GM12892 (cell line): ENCODE measurements around the gene FAM149A.

Experiments used
- DNase-seq: peaks from one replicate; pipeline ENCODE4 v3.0.0; 2011; ENCODE audit not compliant: insufficient read length
- FAIRE-seq: peaks from 2 replicates; lab custom pipeline; 2011; peaks lifted over from hg19 to GRCh38; lab: Jason Lieb, UNC
- POLR2A ChIP-seq: IDR thresholded peaks from 2 replicates; pipeline ENCODE4 v1.6.1; 2011; ENCODE audit warnings: low read depth, low read length, control low read depth
- POLR2AphosphoS5 ChIP-seq: IDR thresholded peaks from 2 replicates; pipeline ENCODE4 v1.6.1; 2011; ENCODE audit warnings: low read depth, low read length, control low read depth
- TAF1 ChIP-seq: IDR thresholded peaks from 2 replicates; pipeline ENCODE4 v1.6.1; 2011; ENCODE audit warnings: low read depth, mild to moderate bottlenecking, control low read depth, low read length, borderline replicate concordance

Gene FAM149A

DNA sequence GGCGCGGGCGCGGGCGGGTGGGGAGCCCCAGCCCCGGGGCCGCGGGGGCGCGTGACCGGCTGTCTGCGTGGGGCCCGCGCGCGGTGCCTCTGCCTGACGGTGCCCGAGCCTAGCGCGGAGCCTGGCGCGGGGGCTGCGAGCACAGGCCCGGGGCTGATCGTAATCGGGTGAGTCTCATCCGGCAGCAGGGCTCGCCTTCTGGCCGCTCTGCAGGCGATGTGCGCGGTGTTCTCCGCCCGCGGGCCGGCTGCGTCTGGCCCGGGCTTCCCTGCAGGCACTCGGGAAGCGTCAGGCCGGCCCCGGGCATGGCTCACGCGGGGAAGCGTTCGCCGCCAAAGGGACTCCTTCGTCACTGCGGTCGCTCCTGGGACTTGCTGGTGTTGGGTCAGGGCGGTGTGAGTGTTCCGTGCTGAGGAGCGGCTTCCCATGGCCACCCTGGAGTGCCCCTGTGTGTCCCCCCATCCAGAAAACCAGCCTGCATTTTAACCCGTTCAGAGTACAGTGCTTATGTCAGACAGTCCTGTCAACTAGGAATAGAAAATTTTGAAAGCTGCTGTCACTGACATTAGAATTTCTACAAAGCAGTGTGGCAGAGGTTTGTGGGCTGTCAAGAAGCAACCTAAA lies 40.6 kb downstream of the FAM149A start:
- TF ChIP-seq POLR2AphosphoS5 (no peak), POLR2A (no peak), TAF1 (no peak)
- DNase-seq: no peak
- no peak for FAIRE-seq

DNA sequence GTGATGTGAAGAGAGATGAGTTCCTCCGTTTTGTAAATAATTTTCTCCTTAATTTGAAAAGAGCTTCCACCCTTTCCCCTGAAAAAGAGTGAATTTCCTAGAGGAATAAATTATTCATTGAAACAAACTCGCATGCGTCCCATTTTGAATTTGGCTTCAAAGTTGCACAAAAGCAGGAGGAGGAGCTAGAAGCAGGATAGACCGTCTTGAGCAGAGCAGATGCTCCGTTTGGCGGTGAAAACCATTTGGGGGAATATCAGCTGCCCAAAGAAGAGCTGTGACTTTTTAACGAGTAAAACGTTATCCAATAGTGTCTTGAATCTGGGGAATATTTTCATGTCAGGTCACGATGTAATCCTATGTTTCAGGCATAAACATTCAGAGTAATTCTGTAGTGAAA lies 42.0 kb downstream of the FAM149A start:
- FAIRE-seq: peak; percentile 62
- TF ChIP-seq POLR2AphosphoS5 (no peak), TAF1 (no peak), POLR2A (no peak)
- no peak for DNase-seq

DNA sequence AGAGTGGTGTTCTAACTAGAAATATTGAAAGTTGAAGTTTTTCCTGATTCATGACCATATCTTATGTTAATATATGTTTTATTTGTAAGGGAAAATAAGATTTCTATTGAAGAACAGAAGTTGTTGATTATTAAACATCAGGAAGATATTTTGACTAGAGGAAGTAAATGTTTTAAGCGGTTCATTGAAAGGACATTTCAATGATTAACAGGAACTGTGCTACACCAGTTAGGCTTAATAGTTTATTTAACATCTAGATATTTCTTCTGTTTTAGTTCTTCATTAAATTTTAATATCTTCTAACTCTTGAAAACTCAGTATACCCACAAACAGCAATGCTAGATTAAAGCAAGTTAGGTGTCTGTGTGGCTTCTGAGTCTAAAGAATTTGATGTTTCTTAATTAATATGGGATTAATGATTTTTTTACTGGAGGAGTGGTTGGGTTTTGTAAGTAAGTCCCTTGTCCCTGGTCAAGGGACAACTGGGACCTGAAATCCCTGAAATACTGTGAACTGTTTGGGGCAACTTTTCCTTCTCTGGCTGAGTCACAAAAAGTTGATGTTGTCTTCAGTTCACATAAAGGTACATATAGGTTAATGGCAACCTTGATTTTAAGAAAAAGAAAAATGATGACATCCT lies 44.0 kb downstream of the FAM149A start:
- FAIRE-seq (no peak), DNase-seq (no peak)
- TF ChIP-seq TAF1 (no peak), POLR2AphosphoS5 (no peak), POLR2A (no peak)

DNA sequence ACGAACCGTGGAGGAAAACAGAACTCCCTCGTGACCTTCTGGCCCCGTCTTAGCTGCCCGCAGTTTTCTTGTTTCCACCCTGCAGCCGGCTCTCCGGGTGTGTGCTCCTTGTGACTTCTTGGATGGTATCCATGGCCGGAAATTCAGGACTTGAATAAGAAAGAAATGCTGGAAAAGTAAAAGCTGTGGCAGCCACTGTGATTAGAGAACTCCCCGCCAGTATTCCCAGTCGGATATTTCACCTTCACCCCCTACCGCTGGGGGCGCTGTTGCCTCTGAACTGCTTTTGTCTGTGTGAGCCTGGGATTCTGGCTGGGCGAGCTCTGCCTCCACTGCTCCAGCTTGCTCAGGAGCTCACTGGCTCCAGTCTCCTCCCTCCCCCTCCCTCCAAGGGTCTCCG lies 45.4 kb downstream of the FAM149A start:
- no peak for TF ChIP-seq POLR2AphosphoS5
- no peak for TF ChIP-seq POLR2A
- TF ChIP-seq TAF1: no peak
- DNase-seq: no peak
- no peak for FAIRE-seq

DNA sequence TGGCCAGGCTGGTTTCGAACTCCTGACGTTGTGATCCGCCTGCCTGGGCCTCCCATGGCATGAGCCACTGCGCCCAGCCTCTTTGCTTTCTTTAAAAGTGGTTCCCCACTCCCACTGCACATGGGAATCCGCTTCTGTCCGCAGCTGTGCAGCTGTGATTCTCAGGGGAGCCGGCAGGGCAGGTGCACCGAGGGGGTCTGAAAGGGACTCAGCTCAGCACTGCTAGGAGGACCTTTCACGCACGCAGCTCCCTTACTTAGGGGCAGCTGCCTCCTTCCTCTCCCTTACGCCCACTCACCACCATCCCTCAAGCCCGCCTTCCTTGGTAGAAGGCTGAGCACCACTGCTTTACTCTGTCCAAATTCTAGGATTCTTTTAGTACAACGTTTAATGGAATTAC lies 46.4 kb downstream of the FAM149A start:
- DNase-seq (no peak), FAIRE-seq (peak; percentile 27)
- TF ChIP-seq POLR2A (no peak), POLR2AphosphoS5 (no peak), TAF1 (no peak)

DNA sequence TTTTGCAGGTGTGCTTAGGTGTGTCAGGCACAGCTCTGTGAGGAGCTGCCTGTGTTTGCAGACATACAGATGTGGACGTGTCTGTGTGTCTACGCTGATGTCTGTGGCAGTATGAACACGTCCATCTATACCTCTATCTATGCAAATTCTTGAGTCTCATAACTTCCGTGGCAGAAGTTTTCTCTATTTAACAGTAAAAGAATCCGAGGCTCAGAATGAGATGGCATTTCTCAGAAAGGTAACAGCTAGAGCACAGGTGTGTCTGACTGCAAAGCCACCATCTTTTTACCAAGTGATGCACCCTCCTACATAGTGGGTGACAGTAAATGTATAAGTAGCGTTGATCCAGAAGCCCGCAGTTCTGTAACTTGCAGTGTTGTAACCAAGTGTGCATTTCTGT lies 47.0 kb downstream of the FAM149A start:
- TF ChIP-seq POLR2A: no peak
- no peak for TF ChIP-seq POLR2AphosphoS5
- no peak for TF ChIP-seq TAF1
- DNase-seq (no peak), FAIRE-seq (peak; percentile 82)

DNA sequence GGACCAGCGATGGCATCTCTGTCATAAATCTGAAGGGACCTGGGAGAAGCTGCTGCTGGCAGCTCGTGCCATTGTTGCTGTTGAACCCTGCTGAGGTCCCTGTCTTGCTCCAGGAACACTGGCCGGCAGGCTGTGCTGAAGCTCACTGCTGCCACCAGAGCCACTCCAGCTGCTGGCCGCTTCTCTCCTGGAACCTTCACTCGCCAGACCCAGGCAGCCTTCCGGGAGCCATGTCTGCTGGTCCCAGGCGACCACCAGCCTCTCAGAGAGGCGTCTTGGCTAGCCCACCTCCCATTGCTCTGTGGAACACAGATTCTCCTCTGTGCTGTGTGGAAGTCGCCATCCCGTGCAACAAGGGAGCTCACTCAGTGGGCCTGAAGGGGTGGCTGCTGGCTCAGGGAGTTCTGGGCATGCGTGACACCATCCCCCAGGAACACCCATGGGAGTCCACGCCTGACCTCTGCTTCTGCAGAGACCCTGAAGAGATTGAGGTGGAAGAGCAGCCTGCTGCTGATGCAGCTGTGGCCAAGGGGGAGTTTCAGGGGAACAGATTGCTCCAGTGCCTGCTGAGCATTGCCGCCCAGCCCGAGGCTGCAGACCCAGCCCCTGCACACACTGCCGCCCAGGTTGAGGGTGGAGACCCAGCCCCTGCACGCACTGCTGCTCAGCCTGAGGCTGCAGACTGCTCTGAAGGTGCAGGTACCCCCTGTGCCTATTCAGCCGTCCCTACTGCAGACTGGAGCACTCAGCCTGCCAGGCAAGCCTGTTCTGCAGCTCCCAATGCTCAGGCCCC lies 53.7 kb downstream of the FAM149A start:
- no peak for DNase-seq
- no peak for TF ChIP-seq TAF1
- TF ChIP-seq POLR2AphosphoS5: no peak
- no peak for TF ChIP-seq POLR2A
- no peak for FAIRE-seq

DNA sequence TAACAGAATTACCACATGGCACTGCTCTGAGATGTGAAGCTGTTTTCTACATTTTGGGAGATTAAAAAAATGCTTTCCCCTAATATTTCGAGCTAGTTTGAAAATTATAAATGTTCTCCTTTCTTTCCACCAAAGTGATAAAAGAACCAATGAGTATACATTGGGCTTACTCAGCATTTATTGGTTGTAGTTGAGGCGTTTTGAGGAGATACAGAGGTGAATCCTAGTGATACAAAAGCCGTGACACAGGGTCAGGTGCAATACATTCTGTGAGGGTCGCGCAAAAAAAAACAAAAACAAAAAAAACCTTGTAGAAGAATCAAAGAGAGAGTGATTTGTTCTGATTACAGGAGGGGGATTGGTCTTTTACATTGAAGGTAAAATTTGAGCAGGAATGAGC lies 54.5 kb downstream of the FAM149A start:
- no peak for DNase-seq
- FAIRE-seq: no peak
- TF ChIP-seq POLR2AphosphoS5 (no peak), POLR2A (no peak), TAF1 (no peak)

DNA sequence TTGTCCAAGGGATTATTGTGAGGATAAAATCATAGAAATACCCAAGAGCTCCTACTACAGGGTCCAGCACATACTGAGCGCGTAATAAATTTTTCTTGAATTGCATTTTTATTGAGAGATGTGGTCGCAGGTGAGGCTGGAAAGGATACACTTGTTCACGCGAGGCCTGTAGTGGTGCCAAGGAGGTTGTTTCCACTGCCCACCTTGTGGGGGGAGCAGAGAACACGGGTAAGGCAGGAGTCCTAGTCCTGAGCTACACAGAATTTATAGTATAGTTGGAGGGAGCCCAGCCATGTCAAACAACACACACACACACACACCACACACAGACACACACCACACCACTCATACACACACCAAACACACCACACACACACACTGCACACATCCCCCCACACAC lies 55.1 kb downstream of the FAM149A start:
- DNase-seq (no peak), FAIRE-seq (no peak)
- TF ChIP-seq POLR2AphosphoS5 (no peak), POLR2A (no peak), TAF1 (no peak)

DNA sequence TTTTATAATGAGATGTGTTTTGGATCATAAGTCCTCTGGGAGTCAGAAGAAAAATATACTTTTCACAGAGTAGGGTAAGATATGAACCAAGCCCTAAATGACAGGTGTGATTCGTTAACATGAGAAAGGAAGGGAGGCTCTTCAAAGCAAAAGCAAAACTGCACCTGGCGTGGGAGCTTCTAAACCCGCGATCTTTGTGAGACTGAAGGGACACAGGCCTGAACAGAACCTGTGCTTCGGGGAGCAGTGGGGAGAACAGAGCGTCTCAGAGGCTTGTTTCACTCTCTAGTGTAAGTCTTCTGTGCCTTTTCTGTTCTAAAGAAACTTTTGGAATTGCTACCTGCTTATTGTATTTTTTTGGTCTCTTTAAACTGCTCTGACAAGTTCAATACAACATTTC lies 56.6 kb downstream of the FAM149A start:
- DNase-seq: peak; percentile 62
- peak; percentile 94 for FAIRE-seq

DNA sequence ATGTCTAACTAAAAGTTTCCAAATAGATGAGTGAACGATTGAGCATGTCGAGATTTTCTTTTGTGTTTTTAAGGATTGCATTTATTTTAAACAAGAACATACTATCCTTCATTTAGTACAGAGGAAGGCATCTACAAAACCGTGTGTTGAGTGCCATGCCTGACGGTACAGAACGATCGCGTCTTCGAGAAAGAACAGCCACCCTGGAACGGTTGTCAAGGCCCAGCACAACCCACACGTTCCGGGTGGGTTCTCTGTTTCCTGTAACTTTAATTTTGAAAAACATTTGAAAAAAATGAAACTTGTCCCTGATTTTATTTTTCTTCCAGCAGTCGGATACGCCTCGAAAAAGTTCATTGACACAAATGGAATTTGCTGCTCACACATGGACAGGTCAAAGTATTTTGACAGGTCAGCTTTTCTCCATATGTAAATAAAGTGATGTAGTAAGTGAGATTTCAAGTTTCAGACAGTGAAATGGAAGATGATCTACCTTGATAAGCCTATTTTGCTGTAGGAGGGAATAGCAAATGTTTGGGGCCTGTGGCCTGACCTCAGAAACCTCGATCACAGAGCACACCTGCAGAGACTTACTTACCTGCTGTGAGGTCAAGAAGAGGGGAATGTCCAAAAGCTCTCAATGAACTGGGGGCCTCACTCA lies 62.5 kb downstream of the FAM149A start:
- DNase-seq (no peak), FAIRE-seq (no peak)
- TF ChIP-seq POLR2AphosphoS5: no peak
- no peak for TF ChIP-seq POLR2A
- TF ChIP-seq TAF1: no peak

More for the DNA sequence above, 56.6 kb downstream of the FAM149A start:
- peak; percentile 62; the same call in 1 of the 2 replicates for TF ChIP-seq POLR2A
- no peak for TF ChIP-seq TAF1

DNA sequence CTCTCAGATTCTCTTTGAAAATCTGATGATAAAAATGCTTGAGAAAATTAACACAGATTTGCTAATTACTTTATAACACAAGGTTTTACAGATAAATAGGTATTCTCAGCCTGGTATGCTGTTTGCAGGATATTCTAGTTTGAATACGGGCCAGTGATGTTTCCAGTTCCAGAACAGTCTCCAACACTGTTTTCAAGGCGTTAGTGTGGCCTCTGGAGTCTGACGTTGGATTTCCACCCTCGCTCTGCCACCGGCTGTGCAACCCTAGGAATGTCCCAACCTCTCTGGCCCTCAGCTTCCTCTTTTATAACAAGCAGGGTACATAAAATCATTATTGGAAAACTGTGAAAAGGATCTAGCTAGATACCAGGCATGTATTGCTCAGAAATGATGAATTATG lies 63.1 kb downstream of the FAM149A start:
- TF ChIP-seq TAF1 (no peak), POLR2A (no peak), POLR2AphosphoS5 (no peak)
- FAIRE-seq (no peak), DNase-seq (no peak)

DNA sequence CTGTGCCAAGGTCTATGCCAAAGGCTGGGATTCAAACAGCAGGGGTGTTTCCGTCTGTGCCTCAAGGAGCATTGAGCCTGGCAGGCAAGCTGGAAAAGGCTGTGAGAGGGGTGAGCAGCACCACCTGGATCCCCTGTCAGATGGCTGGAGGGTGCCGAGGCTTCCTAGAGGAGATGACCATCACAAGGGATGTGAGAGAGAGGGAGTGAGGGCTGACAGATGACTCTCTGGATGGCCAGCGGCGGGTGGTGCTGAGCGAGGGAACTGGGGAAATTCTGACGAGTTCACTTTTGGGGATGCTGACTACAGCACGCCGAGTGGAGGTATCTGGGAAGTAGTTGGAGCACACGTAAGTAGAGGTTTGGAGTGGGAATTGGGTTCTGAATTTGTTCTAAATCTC lies 64.2 kb downstream of the FAM149A start:
- DNase-seq (no peak), FAIRE-seq (no peak)
- TF ChIP-seq POLR2A: no peak
- TF ChIP-seq TAF1: no peak
- no peak for TF ChIP-seq POLR2AphosphoS5
